ENCODE measurements around the gene SRGAP1.

Gene SRGAP1

DNA sequence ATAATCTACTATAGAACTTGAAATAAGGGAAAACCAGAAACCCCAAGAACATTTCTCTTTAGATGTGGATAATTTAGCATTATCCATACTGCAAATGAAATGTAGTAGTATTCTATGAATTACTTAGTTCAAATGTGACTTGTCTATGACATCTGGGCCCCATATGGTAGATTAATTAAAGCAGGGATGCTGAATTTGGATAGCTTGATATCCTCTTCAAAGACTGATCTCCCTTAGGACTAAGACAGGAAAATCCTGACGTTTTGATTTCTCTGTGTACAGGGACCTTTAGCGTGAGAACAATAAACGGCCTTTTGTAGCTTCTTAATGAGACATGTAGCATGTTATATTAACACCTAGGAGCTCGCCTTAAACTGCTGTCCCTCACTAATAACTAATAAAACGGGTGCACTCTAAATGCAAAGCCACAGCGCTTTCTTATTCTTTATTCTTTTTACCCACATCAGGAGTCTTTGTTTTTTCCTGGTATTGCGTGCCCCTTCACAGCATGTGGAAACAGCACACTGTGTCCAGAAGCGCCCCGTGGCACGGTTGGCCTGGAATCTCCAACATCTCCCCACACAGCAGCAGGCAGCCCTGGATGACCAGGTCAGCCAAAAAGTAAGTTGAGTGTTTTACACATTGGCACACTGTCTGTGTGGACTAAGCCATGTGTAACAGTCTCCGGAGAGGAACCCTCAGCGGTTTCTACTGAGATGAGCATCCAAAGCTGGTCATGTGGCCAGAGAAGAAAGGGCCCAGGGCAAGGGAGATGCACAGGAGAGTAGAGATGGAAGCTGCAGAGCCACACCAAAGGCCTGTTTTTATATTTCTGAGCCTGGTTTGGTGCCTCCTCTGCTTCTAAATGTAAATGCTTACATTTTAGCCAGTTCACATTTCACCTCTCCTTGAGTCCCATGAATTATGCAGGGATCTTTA lies 93.1 kb downstream of the SRGAP1 start:
- no peak for DNase-seq (ENCODE audit: low read depth)

DNA sequence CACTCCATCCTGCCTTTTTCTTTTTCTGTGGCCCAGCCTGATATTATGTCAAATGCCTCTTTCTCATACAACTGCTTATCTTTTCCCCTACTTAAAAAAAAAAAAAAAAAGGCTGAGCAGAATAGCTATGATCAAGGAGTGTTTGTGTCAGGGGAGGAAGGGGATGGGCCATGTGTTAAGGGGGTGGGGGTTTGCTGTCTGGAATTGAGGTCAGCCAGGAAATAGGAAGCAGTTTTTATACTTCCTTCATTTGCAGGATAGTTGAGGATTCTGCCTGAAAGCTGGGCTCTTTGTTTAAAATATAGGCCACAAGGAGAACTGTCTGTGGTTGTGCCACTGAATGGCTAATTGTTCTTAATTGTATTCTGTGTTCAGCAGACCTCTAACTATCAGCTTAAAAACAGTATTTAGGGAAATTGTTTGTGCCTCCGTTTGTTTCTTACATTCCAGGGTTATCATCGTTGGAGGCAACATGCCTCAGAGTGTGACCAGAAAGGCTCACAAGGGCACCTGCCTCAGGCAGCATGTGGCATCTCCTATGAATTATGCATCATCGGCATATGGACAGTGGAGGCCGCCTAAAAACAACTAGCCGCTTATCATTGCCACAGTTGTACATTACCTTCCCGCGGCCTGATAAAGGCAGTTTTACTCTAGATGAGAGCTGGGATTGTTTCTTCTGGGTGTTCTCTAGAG lies 96.0 kb downstream of the SRGAP1 start:
- no peak for DNase-seq (ENCODE audit: low read depth)

DNA sequence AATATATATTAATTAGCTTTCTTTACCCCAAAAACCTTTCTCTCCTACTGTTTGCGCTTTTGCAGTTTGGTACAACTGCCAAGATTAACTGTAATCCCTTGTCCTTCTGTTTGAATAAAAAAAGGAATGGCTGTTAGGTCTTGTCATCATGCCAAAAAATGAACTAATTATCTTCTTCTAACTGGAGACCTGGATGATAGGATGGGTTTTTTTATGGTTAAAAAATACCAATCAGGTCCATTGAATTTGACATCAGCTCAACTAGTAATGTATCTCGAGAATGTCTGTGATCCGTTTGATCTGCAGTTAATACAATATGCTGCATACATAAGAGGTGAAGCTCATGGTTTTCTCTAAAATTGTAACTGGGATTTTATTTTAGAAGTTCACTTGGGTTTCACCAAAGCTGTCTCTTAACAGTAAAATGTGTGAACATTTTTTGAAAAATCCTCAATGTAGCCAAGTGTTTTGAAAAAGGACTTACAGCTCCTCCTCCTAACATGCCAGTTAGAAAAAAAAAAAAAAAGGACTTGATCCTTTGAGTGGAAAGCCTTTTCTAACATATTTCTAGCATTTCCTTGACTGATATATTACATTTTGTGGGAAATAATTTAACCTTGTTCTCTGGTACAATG lies 96.8 kb downstream of the SRGAP1 start:
- DNase-seq (ENCODE audit: low read depth): no peak

DNA sequence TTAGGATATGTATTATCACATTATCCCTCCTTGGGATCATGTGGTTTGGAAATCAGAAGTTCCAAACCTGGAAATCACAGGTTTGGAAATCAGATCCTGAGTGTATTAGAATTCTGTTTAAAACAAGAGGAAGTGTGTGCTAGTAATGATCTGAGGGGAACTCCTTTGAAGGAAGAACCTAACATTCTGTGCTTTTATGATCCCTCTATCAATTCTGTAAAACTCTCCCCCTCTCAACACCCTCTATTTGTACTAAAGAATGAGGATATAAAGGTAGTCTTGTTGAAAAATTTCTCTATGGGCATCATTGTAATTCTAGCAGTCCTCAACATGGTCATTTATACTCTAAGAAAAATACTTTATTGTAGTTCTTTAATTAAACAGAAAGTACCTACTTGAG lies 97.4 kb downstream of the SRGAP1 start:
- no peak for DNase-seq (ENCODE audit: low read depth)

DNA sequence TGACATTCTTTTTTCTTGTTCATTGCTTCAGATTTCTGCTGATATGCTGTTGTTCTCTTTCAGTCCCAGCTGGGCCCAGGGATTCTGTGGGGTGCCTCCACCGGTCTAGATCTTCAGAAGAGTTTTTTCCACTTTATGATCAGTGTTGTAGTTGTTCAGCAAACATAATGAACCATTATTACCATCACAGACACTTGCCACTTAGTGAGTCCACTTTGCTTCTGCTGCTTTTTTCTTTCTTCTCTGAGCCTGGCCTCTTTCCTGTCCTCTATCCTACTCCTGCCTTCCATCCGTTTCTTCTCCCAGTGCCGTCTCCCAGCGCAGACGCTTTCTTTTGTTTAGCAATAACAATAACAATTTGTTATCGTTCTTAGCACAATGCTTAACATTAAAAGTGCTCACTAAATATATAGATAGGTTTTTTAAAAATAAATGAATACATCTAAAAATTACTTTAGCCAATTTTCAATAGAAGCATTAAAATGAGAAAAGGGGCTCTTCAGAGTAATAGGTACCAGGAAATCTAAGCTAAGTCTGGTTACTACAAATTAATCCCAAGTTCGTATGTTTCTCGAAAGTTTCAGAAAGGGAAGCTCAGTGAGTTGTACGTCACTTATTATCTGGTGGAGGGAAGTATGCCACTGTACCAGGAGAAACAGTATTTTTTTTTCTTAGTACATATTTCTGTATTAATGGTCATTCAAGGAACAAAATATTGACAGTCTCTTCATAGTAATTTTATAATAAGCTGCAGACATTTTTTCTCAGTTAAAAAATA lies 98.2 kb downstream of the SRGAP1 start:
- no peak for DNase-seq (ENCODE audit: low read depth)

DNA sequence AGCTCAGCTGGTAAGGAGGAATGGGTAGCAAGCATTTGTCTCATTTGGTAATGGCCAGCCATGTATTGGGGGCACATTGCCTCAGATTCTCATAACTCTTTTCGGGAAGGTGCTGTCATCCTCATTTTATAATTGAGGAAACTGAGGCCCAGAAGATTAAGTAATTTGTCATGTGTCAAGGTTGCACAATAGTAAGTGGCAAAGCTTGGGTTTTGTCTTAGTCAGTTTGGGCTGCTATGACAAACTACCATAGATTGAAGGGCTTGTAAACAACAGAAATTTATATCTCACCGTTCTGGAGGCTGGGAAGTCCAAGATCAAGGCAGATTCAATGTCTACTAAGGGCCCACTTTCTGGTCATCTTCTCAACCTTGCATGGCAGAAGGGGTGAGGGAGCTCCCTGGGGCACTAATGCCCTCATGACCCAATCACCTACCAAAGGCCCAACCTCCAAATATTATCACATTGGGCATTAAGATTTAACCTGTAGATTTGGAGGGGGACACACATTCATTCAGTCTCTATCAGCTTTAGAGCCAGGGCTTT lies 99.6 kb downstream of the SRGAP1 start:
- no peak for DNase-seq (ENCODE audit: low read depth)

DNA sequence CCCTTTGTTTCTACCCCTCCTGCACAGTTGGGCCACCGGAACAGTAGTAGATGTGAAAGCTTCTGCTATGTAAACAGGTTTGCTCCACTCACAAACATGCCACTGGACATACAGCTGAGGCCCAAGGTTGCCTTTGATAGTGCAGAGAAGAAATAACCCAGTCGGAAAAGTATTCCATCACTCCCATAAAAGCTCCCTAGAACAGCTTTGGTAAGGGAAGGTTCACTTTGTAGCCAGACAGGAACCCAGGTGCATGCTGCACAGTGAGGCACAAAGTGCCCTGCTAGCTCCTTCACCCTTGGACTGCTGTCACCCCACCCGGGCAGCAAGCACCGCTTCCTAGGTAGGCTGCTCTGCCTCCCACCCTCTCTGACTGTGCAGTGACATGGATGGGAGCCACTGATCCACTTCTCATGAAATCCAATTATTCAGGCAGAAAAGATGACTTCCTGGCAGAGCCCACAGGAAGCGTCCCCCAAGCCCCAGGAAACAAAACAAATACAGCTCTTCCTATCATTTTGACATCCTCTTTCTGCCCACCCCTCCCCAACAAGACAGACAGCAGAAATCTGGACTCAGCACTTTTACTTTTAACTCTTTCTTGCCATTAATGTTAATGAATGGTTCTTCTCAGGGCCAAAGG lies 100.2 kb downstream of the SRGAP1 start:
- DNase-seq (ENCODE audit: low read depth): no peak

DNA sequence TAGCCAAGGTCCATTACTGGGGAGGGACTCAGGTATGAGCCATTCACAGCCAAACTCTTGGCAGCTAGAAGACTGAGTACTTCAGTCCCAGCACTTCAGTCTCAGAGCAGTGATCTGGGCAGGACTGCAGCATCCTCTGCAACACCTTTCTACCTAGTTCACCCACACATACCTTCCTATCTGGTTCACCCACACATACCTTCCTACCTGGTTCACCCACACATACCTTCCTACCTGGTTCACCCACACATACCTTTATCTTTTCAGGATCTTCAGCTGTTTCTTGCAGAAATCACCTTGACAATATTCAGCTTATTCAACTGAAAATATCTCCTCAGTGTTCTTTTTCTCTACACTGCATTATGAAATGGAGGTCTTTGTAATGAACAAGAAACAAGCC lies 101.3 kb downstream of the SRGAP1 start:
- DNase-seq (ENCODE audit: low read depth): no peak

DNA sequence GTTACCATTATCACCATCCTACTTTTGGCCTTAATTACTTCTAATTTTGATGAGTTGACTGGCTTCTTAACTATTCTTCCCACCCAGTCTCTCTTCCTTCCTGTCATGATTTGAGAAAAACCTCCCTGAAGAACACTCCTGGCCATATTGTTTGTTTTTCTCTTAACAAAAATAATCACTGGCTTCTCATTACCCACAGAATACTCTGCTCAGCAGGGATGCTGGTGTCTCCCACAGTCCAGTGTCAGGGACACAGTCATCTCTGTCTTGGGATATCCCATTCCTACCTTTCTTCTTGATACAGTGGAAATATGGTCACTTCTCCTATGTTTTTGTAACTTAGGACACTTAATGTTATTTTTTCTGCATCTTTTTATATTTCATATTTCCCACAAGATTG lies 103.7 kb downstream of the SRGAP1 start:
- no peak for DNase-seq (ENCODE audit: low read depth)

DNA sequence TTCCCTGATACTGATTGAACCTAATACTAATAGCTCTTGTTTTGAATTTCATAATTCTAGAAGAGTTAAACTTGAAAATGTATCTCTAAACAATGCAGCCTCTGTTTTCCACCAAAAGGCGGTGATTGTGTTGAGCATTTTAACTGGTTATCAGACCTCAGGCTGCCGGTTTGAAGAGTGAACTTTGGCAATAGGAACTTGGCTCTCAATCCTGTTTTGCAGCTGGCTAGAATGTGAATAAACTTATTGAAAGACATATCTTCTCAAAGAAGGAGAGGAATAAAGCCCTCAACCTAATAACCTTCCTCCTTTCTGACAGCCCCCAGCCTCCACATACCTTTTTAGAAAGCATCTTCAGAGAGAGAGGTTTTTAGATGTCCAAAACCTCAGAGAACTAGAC lies 105.4 kb downstream of the SRGAP1 start:
- no peak for DNase-seq (ENCODE audit: low read depth)

DNA sequence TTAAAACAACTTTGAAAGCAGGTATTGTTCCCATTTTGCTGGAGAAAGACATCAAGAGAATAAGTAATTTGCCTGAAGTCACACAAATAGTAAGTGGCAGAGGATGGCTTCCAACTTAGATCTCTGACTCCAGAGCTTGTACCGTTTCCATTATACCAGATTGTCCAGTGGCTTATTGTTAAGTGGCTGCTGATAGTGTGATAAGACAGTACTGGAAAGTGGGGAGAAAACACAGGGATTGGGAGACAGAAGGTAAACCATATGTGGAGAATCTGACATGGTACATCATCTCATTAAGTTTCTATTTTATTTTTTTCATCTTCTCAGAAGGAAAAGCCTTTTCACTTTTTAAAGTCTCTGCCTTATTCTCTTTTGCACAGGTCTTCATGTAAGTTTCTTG lies 108.5 kb downstream of the SRGAP1 start:
- no peak for DNase-seq (ENCODE audit: low read depth)

DNA sequence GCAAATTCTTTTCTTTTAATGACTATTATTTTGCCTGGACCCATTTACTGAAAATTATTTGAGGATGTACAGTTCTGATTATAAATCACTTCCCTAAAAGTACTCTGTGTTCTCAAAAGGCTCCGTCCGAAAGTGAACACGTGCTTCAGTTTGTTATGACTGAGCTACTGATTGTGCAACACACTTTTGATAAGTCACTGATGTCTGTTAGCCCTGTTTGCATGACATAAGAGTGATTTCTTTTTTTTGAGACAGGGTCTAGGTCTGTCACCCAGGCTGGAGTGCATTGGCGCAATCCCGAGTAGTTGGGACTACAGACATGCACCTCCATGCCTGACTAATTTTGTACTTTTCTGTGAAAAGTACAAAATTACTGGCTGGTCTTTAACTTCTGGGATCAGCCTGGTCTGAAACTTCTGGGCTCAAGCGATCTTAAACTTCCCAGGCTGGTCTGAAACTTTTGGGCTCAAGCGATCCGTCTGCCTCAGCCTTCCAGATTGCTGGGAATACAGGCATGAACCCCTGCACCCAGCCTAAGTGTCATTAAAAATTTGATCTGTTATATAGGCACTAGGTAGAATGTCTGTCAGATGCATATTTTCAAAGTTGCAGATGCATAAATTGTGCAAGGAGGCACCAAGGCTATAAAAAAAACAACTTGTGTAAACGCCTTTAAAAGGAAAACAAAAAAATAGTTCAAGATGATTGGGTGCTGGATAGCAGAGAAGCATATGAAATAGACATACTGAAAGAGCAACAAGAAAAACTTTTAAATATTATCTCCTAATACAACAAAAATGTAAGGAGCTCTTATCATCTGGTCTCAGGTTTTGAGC lies 111.5 kb downstream of the SRGAP1 start:
- no peak for DNase-seq (ENCODE audit: low read depth)

DNA sequence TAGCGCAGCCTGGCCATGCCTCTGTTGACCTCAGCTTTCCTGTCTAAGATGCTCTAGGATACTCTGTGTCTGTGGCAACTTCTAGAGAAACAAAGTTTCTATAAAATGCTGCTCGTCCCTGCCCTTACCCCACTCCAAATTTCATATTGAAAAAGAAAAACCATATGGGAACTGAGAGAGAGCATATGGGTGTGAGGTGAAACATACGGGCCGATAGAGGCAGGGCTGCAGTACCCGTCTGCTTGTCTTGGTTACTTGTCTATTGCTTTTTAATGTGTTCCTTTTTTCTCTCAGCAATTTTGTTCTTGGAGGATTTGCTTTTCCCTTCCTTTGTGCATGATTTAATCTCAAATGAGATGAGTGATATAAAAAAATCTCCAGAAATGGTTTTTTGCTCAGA lies 113.0 kb downstream of the SRGAP1 start:
- no peak for DNase-seq (ENCODE audit: low read depth)

DNA sequence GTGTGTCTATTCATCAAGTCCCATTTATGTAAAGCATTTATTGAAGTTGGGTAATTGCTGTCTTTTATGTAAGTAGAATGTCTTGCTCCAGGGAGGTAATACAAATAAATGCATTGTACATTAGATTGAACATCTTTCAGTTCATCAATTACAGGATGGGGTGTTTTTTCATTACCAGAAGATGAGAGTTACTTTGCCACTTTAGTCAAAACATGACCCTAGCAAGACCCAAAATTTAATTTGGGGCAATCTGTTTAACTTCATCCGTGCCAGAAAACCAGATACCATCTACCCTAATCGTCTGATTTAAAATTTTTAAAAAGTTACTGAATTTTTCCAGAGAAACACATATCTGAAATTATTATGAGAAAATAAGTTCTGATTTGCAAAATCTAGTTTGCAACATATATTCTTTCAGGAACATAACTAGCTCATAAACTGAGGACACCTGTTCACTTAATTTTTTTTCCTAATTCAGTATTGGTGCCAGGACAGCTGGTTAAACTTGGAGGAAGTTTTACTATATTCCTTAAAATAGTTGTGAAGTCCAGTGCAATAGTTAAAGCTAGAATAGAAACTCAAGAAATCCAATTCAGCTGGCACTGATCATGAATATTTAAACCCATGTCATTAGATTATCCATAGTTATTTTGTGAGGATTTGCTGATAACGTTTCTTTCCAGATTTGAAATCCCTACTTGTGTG lies 114.5 kb downstream of the SRGAP1 start:
- DNase-seq (ENCODE audit: low read depth): no peak

DNA sequence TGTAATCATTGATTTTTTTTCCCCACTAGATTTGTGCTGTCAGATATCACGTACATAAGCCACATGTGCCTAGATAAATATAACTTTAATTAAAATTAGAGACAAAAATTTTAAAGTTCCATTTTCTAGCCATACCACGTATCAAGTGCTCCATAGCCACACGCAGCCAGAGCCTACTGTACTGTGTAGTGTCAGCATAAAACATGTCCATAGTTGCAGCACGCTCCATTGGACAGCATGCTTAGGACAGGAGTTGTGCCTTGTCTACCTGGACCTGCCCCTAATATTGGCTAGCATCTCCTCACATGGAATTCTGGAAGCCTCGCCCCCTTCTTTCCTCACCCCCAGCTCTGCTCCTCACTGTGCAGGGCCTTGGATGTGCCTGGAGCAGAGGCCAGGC lies 116.5 kb downstream of the SRGAP1 start:
- DNase-seq (ENCODE audit: low read depth): no peak

DNA sequence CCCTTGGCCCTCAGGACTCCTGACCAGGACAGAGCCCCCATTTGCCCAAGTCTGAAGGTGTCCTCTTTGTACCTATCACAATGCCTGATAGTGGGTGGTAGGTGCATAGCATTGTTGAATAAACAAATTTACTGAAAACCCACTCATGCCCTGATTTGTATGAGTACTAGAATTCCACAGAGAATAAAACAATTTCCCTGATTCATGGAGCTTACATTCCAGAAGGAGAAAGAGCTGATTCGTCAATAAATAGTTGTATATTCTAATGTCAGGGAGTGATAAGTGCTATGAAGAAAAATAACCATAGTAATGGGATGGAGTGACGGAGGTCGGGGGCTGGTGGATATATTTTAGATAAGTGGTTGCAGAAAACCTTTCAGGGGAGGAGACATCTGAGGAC lies 117.0 kb downstream of the SRGAP1 start:
- no peak for DNase-seq (ENCODE audit: low read depth)

DNA sequence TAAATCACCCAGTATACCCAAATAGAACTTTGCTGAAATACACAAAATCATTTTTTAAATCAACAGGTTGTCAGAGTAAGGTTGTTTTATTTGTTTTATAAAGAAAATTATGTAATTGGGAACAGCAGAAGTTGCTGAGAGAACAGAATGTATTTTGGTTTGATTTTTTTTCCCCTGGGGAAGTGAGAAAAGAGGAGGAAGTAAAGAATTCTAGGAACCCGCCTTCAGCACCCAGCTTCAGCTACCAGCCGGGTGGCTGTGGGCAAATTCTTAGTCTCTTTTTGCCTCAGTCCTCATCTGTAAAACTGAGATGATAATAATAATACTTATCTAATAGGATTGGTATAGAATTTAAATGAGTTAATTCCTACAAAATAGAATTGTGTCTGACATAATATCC lies 119.4 kb downstream of the SRGAP1 start:
- DNase-seq (ENCODE audit: low read depth): no peak

DNA sequence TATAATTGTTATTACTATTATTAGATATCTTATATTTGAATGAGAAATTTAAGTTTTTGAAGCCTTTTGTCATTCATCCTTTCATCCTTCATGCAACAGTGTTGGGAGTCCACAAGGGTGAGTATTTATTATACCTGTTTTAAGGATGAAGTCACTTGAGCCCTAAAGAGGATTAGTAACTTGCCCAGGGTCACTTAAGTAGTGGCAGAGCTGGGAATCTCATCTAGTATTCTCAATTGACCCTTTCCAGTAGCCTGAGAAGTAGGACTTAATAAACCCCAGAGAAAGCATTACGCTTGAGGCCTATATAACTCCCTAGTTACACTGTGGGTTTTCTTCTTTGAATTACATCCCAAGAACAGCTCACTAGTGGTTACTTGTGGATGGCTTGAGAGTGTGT lies 119.8 kb downstream of the SRGAP1 start:
- no peak for DNase-seq (ENCODE audit: low read depth)

DNA sequence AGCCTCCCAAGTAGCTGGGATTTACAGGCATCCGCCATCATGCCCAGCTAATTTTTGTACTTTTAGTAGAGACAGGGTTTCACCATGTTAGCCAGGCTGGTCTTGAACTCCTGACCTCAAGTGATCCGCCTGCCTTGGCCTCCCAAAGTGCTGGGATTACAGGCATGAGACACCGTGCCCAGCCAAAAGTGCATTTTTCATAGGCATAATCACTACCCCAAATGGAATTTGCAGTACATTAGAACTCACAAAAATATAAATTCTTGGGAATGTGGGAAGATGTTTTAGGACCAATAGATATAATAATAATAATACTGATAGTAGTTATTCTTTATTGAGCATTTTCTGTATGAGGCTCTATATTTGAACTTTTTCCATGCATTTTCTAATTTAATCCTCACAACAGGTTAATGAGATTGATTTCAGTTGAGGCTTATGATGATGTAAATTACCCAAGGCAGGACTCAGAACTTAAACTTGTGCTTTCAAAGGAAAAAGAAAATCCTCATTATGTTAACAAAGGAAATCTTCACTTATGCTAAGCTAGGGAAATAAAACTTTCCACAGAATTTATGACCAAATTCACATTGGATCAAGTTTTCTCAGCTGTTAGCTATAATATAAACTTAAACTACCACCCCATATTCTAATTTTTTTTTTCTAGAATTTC lies 121.6 kb downstream of the SRGAP1 start:
- DNase-seq (ENCODE audit: low read depth): no peak

Data from activated T-cell treated with anti-CD3 and anti-CD28 coated beads for 24 hours (primary cell).